HG03558 (cell line): ENCODE measurements around the gene TP63.

ENCODE experiments used
- ATAC-seq: cut with Tn5 transposase; IDR thresholded peaks from one replicate; pipeline ENCODE4 v1.9.1; 2021; ENCODE audit warnings: moderate number of reproducible peaks; ENCODE audit not compliant: unreplicated experiment; ENCODE audit errors: extremely low read depth

TP63 gene

GRCh38 chr3:189841473-189842205, 210.4 kb downstream of the TP63 start:
- ATAC-seq: peak; percentile 63

GRCh38 chr3:189842681-189843602, 211.8 kb downstream of the TP63 start:
- ATAC-seq: no peak

- ATAC-seq: no peak
Measured at GRCh38 chr3:189845069-189845468, 213.9 kb downstream of the TP63 start.

GRCh38 chr3:189848395-189849040, 217.3 kb downstream of the TP63 start:
- no peak for ATAC-seq

GRCh38 chr3:189849262-189849661, 218.1 kb downstream of the TP63 start:
- no peak for ATAC-seq

GRCh38 chr3:189851682-189852081, 220.5 kb downstream of the TP63 start:
- ATAC-seq: no peak

- ATAC-seq: no peak
Measured at GRCh38 chr3:189853906-189854305, 222.7 kb downstream of the TP63 start.

- no peak for ATAC-seq
Measured at GRCh38 chr3:189860296-189860695, 229.1 kb downstream of the TP63 start.

GRCh38 chr3:189862385-189862998, 231.3 kb downstream of the TP63 start:
- no peak for ATAC-seq

- ATAC-seq: no peak
Measured at GRCh38 chr3:189863031-189863430, 231.8 kb downstream of the TP63 start.

GRCh38 chr3:189868061-189868460, 236.9 kb downstream of the TP63 start:
- ATAC-seq: no peak

- ATAC-seq: no peak
Measured at GRCh38 chr3:189869165-189869564, 238.0 kb downstream of the TP63 start.

GRCh38 chr3:189871418-189871817, 240.2 kb downstream of the TP63 start:
- no peak for ATAC-seq

GRCh38 chr3:189883113-189883753, 252.0 kb downstream of the TP63 start:
- no peak for ATAC-seq

GRCh38 chr3:189890496-189890895, 259.3 kb downstream of the TP63 start:
- ATAC-seq: no peak

- no peak for ATAC-seq
Measured at GRCh38 chr3:189896533-189896932, 265.3 kb downstream of the TP63 start.

GRCh38 chr3:189897406-189897805, 266.2 kb downstream of the TP63 start:
- no peak for ATAC-seq

GRCh38 chr3:189898559-189899153, 267.5 kb downstream of the TP63 start:
- no peak for ATAC-seq

GRCh38 chr3:189899186-189899585, 268.0 kb downstream of the TP63 start:
- no peak for ATAC-seq

- no peak for ATAC-seq
Measured at GRCh38 chr3:189900578-189900977, 269.4 kb downstream of the TP63 start.
